Nephron (organoid): ENCODE results near the gene GTPBP2.

Experiments used
- H3K27ac Mint-ChIP-seq, 3 experiments: 2 replicates each; pipeline ENCODE4 v1.8.0; 2020; ENCODE audit warnings: mixed read lengths in 3 of 3, mild to moderate bottlenecking in 2 of 3, moderate library complexity in 1 of 3
- H3K27me3 Mint-ChIP-seq: 2 replicates; pipeline ENCODE4 v1.8.0; 2021; ENCODE audit warnings: low read depth, mild to moderate bottlenecking, moderate library complexity, mixed read lengths
- H3K36me3 Mint-ChIP-seq: 2 replicates; pipeline ENCODE4 v1.8.0; 2020; ENCODE audit warnings: low read depth, mixed read lengths
- H3K4me1 Mint-ChIP-seq: 2 replicates; pipeline ENCODE4 v1.8.0; 2020; ENCODE audit warnings: mixed read lengths
- H3K4me3 Mint-ChIP-seq, 3 experiments: 2 replicates each; pipeline ENCODE4 v1.8.0; 2020; ENCODE audit warnings: mild to moderate bottlenecking in 3 of 3, mixed read lengths in 3 of 3, moderate library complexity in 2 of 3
- H3K9me3 Mint-ChIP-seq: 2 replicates; pipeline ENCODE4 v1.8.0; 2020; ENCODE audit warnings: mixed read lengths
- TF ChIP-seq, protein P1 (sequence below), 3 experiments: fragments of 200-600 bp; sonication (generic); IDR thresholded peaks; one replicate each; pipeline ENCODE4 v1.5.0; 2021; ENCODE audit warnings: antibody characterized with exemption in 3 of 3; ENCODE audit not compliant: unreplicated experiment in 3 of 3

Gene GTPBP2

DNA sequence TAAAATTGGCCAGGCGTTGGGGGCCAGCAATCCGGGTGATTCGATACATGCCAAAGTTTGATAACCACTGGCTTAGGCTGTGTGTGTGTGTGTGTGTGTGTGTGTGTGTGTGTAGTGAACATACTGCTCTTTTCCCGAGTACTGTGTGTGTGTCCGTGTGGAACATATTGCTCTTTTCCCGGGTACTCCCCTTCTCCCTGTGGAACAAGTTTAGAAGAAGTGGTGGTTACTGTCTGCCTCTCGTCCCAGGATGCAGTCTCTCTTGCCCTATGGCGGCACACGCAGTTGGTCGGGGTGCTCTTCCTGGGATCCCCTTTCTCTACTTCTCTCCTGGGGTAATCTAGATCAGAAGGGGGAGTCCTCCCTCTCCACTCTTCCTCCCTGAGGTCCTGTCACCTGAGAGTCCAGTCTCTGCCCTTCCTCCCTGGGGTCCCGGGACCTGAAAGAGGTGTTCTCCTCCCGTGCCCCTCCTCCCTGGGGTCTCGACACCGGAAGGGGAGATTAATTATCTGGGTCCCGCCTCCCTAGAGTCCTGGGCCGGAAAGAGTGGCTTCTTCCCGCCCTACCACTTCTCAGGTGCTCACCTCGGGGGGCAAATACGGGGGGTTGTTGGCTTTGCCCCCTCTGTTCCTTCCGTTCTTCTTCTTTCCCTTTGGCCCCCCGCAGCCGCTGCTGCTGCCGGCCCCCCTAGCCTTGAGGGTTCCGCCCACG, 516 bp downstream of the GTPBP2 start:
- Mint-ChIP-seq H3K27me3 (no peaks in the 10 kb centered on the region), H3K4me3 (peak overlapping the region; percentile 96 to 99 (median 97)), H3K4me1 (peaks cover 26% of the 10 kb centered on the region), H3K36me3 (peaks cover 24% of the 10 kb centered on the region), H3K9me3 (no peaks in the 10 kb centered on the region), H3K27ac (peak overlapping the region; percentile 95 to 100 (median 97))
- TF ChIP-seq, protein P1, sequence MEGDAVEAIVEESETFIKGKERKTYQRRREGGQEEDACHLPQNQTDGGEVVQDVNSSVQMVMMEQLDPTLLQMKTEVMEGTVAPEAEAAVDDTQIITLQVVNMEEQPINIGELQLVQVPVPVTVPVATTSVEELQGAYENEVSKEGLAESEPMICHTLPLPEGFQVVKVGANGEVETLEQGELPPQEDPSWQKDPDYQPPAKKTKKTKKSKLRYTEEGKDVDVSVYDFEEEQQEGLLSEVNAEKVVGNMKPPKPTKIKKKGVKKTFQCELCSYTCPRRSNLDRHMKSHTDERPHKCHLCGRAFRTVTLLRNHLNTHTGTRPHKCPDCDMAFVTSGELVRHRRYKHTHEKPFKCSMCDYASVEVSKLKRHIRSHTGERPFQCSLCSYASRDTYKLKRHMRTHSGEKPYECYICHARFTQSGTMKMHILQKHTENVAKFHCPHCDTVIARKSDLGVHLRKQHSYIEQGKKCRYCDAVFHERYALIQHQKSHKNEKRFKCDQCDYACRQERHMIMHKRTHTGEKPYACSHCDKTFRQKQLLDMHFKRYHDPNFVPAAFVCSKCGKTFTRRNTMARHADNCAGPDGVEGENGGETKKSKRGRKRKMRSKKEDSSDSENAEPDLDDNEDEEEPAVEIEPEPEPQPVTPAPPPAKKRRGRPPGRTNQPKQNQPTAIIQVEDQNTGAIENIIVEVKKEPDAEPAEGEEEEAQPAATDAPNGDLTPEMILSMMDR (IDR thresholded peaks at IDR 0.05; ENCODE audit: unreplicated experiment in 3 of 3): no peak

DNA sequence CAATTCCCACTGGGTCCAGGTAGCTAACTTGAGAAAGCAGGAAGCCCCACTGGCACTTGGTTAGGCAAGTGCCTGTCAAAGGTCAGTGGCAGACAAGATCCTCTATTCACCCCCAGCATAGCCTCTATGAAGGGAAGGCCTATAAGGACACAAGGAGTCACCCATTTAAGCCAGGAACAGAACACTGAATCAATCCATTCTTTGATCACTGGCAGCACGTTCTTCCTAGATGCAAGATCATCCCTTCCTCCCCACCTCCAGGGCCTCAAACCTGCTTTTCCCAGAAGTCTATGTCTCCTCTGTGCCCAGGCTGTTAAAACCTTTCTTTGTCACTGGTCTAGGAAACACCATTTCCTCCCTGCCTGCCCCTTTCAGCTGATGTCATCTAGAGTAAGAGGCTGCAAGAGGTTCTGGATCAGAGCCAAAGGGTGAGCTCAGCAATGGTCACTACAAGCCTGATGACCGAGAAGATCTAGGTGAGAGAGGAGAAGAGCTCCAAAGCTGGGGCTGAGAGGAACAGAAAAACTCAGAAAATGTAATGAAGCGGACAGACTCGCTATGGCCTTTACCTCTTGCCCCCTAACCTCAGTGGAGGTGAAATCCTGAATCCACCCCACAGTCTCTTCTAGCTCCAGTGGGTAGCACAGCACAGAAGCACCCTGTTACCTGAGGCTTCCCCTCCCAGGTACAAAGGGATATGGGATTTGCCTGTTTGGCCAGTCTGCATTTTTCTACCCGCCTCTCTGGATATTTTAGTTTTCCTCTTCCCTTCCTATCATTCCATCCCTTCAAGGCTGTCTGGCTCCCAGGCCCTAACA, 1.8 kb downstream of the GTPBP2 start:
- H3K27ac Mint-ChIP-seq: peak overlapping the region; percentile 82 to 91 (median 87)
- TF ChIP-seq, protein P1 (IDR thresholded peaks at IDR 0.05; ENCODE audit: unreplicated experiment in 3 of 3): no peak
- no peaks in the 10 kb centered on the region for H3K9me3 Mint-ChIP-seq
- H3K4me1 Mint-ChIP-seq: peaks cover 26% of the 10 kb centered on the region
- no peaks in the 10 kb centered on the region for H3K27me3 Mint-ChIP-seq
- peak overlapping the region; percentile 86 to 99 (median 96) for H3K4me3 Mint-ChIP-seq
- peaks cover 34% of the 10 kb centered on the region for H3K36me3 Mint-ChIP-seq

DNA sequence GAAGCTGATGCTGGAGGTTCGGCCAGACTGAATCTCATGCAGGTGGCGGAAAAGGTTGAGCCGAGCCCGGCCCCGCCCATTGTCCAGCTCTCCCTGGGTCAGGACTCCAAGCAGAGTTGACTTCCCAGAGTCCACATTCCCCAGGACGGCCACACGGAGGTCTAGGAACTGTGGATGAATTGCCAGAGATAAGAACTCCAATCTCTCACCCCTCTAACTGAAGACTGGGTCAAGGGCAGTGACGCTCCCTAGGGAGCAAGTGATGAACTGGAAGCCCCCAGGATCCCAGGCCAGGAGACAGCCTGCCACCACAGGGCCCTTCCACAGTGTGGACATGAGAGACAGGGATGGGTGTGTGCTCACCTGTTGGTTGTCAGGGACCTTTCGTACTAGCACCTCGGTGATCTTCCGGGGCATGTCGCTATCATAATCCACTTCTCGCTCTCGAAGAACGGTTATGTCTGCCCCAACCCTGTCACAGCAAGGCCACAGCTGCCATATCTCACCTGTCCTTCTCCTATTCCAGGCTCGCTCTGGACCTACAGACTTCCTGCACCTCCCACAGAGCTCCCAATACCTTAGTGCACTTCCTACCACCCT, 3.6 kb downstream of the GTPBP2 start:
- Mint-ChIP-seq H3K9me3 (no peaks in the 10 kb centered on the region), H3K4me1 (peaks cover 26% of the 10 kb centered on the region), H3K27me3 (no peaks in the 10 kb centered on the region), H3K27ac (no peak overlapping the region), H3K36me3 (peaks cover 47% of the 10 kb centered on the region), H3K4me3 (peak overlapping the region in 2 of 3 experiments; percentile 26 to 47)
- TF ChIP-seq, protein P1 (IDR thresholded peaks at IDR 0.05; ENCODE audit: unreplicated experiment in 3 of 3): no peak

DNA sequence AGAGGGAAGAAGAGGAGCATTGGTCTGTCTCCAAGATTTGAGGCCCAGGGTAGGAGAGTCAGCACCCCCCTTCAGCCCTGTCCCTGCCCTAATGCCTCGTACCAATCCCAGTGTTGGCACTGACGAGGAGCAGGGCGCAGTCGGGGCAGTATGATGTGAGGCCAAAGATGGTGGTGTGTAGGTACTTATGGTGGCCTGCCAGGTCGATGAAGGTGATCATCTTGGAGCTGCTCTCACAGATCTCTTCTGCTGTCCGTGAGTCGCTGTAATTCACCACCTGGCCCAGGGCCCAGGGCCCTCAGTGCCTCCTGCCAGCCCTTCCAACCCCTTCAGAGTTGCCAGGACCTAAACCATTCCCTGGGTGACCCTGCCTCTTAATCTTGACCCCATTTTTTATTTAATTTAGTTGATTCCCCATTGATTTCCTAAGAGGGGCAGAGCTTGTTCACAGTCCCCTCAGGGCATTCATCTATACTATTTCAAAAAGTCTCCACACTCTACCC, 4.2 kb downstream of the GTPBP2 start:
- Mint-ChIP-seq H3K9me3 (no peaks in the 10 kb centered on the region), H3K27me3 (no peaks in the 10 kb centered on the region), H3K27ac (no peak overlapping the region), H3K4me1 (peaks cover 20% of the 10 kb centered on the region), H3K4me3 (no peak overlapping the region), H3K36me3 (peaks cover 51% of the 10 kb centered on the region)
- TF ChIP-seq, protein P1 (IDR thresholded peaks at IDR 0.05; ENCODE audit: unreplicated experiment in 3 of 3): no peak

DNA sequence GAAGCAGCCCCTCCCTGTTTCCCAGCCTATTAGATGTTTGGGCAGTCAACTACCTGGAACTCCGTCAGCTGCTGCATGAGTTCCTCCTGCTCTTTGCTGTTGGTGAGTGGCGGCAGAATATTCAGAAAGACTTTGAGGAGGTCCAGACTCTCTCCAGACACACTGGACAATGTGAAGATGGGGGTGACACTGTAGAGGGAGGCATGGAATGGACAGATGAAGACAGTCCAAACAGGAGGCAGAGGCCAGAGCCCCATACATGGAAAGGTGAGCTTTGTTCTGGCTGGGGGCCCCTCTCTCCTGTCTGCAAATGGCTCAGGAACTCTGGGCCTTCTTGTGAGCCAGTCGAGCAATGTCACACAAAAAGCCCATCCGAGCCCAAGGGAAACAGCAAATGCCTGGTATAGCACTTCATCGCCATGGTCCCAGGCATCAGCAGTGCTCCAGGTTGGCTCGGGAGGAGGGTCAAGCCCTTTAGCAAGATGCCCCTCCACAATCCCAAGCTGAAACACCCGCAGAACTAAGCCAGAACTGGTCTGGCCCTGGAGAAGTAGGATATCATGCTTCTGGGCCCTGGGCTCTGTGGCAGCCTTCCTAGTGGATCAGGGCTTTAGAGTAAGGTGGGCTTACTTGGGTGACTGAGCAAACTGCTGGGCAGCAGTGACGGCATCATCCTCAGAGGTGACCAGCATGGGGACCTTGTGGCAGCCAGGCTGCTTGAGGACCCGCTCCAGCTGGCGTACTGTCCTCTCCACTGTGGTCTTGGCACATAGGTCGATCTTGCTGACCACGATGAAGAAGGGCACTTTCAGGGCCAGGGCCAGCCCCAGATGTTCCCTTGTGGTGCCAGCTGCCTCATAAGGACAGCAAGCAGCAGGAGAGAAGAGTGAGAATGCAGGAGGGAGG, 4.9 kb downstream of the GTPBP2 start:
- Mint-ChIP-seq H3K27me3 (no peaks in the 10 kb centered on the region), H3K9me3 (no peaks in the 10 kb centered on the region)
- TF ChIP-seq, protein P1 (IDR thresholded peaks at IDR 0.05; ENCODE audit: unreplicated experiment in 3 of 3): no peak

More for the DNA sequence above, 4.9 kb downstream of the GTPBP2 start:
- peak overlapping the region in 2 of 3 experiments; percentile 22 to 52 for H3K4me3 Mint-ChIP-seq
- H3K27ac Mint-ChIP-seq: no peak overlapping the region
- H3K4me1 Mint-ChIP-seq: peaks cover 20% of the 10 kb centered on the region
- peaks cover 57% of the 10 kb centered on the region for H3K36me3 Mint-ChIP-seq
